GM21447 (cell line): Measurements from ENCODE around the gene ARAP1.
A peak's percentile ranks its signal among the peaks of the same experiment; 100 is the strongest.

ENCODE experiments used
- ATAC-seq: cut with Tn5 transposase; IDR thresholded peaks from one replicate; pipeline ENCODE4 v1.9.1; 2021; ENCODE audit not compliant: unreplicated experiment

The ARAP1 gene

DNA sequence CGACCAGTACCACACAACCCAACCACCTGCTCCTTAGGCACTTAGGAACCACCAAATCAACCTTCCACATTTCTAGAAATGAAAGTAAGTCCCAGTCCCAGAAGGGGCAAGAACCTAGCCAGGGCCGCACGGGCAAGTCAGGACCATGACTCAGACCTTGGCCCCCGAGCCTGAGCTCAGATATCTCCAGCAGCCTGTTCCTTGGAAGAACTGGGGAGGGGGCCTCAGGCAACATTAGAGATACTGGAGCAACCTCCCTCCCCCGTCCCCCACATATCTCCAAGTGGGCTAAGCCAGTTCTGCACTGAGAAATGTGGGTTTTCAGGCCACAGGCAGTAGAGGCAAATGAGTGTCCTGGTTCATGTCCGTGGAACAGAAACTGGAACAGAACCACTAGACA lies 7.7 kb downstream of the ARAP1 start:
- ATAC-seq: no peak

DNA sequence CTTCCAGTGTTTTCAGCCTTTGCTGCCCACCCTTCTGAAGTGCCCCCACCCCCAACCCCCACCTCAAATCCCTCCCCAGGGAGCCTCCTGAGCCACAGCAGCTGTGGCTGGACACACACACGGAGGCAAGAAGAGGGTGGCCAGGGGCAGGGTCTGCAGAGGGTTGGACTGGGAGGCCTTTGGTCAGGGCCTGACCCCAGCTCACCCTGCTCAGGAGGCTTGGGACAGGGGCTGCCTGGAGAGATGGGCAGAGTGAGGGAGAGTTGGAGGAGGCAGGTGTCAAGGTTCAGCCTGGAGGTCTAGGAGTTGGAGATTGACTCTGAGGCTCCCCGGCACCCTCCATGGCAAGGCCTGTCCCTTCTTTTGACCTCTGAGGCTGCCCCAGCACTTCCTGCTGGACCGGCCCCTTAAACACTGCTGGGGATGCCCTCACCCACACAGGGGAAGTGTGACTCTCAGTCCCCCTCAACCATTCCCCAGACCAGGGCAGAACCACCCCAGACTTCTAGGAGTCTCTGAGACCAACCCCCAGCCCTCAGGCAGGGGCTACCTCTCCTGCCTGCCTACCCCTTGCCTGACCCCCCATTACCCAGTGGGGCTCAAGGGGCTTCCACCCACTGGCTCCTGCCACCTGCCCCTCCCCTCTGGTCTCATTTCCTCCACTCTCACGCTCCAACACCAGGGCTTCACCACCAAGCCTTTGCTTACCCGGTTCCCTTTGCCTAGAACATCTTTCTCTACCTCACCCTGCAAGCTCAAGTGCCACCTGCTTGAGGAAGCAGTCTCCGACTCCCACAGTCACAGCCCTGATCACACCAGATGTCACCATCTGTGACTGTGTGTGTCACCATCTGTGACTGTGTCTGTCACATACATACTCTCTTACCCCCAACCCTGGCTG lies 8.6 kb downstream of the ARAP1 start:
- peak; percentile 56 for ATAC-seq

DNA sequence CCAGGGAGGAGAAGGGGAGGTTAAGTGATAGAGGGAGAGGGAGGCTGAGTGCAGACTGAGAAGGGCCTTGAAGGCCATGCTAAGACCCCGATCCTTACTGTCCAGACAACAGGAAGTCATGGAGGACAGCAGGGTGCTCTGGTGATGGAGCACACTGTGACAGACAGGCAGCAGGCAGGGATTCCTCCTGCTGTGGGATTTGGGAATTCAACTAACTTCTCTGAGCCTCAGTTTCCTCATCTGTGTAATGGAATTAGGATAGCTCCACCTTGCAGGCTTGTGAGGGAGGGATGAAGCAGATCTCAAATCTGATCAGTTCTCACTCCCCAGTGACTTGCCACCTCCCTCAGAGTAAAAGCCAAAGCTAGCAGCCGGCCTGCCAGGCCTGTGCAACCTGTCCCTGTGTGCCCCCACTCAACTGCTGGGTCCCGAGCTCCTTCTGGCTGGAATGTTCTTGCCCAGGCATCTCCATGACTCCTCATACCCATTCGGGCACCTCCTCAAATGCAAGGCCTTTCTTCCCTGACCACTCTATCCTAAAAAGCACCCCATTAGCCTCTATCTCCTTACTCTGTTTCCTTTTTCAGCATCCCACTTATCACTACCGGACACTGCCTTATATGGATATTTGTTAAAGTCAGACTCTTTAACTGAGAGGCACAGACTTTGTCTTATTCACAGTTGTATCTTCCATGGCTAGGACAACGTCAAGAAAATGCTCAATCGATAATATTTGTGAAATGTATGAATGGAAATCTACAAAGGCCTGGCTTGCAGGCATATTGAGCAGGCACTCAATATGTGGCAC lies 9.5 kb downstream of the ARAP1 start:
- no peak for ATAC-seq

DNA sequence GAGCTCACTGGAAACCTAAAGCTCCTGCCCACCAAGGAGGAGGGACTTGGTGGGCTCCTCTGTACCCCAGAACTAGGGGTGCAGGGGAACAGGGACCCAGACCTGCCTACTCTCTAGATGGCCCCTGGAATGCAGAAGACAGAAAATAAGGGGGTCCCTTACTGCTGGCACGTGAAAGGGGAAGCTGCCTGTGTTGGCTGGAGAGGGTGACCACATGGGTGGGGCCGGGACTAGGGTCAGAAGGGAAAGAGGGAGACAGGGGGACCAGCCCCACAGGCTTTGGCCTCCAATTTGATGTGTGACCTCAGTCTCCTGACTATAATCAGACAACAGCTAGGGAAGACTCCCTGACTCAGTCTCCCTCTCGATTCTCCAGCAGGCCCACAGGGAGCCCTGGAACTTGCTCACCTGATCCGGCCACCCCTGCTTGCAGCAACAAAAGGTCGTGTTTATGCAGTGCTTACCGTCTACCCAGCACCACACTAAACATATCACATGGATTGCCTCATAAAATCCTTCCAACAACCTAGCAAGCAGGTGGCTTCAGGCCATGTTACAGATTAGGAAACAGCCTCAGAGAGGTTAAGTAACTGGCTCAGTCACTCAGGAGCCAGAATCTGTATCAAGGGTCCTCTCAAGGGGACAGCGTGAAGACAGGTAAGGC lies 10.2 kb downstream of the ARAP1 start:
- no peak for ATAC-seq

DNA sequence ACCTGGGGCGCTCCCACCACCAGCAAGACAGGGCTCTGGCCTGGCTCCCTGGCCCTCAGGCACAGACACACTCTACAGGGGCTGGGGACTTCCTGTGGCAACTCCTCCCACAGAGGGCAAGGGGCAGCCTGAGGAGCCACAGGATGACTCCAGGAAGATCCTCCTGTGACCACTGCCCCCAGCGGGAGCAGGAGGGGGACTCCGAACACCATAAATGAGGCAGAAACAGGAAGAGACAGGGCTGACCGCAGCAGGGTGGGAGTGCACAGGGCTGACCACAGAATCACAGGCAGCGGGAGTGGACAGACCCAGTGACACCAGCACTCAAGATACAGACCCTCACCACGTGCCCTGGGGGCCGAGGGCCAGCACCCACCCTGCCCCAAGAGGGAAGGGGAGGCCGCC lies 10.8 kb downstream of the ARAP1 start:
- ATAC-seq: no peak

DNA sequence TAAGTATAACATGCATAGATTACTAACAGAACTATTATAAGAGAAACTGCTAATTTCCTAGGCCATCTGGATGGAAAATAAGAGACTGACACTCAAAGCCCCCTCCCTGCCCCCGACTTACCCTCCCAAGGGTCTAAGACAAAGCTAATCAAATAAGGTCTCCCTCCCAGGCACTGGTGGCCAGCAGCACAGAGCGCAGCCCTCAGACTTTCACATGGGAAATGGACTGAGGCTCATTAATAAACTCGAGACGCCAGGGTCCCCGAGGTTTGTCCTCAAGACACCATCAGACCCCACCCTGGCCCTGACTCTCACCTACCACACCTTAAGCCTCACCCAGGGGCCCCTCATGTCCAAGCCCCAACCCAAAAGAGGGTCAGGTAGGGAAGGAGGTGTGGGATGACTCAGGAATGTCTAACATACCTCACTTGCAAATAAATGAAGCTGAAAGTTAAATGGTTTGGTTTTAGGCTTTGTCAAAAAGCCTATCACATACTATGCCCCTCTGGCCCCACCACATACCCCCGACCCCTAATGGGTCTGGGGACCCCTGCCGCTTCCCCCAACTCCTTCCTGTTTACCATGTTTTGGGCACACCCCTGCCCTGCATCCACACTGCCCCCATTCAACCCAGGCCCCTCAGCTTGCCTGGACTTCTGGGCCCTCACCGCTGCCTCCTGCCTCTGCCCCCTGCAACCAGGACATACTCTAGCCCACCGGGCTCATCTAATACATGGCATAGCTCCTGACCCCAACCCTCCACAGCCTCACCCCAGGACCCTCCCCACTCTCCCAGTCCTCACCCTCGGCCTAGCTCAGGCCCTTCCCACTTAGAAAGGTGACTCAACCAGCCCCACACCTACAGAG lies 11.4 kb downstream of the ARAP1 start:
- ATAC-seq: no peak

DNA sequence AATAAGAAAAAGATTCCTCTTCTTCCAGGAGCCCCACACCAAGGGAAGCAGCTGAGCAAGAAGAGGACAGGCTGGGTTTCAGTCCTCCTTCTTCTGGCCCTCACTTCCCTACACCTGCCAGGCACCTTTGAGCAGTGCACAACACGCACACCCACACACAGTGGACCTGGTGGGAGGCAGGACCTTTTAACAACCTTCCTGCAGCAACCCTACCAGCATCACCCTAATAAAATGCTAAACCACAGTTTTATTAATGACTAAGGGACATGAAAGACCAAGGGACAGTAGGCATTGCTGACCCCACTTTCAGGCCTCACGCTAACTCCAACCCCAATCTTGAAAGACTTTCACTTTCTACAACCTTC lies 12.2 kb downstream of the ARAP1 start:
- no peak for ATAC-seq

DNA sequence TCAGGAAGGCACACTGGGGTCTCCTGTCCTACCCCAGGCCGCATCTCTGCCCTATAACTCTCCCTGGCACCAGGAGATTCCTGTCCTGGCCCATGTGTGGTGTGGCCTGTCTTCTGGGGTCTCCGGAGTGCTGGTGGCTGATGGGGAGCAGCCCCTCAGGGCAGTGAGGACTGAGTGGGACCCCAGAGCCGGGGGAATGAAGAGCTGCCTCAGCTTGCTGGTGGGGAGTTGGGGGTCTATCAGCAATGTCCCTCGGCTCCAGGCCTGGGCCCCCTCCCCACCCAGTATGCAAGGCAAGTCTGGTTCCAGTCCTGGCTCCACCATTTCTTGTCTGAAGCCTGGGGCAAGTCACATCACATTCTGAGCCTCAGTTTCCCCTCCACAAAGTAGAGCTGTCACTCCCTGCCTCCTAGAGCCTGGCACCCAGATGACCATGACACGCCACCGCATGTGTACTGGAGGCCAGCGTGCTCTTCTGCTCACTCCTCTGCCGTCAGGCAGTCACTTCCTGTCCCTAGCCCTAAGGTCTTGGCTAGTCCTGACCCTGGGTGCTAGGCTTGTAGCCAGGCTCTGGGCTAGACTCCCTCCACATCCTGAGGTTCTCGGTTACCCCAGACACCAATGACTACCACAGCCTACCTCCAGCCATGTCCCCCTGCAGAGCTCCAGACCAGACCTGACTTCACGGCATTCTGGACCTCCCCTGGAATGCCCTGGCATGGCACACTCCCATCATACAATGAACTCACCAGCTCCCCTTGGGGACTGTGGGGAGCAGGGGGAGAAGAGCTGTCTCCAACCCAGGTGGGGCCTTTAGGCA lies 12.8 kb downstream of the ARAP1 start:
- no peak for ATAC-seq

DNA sequence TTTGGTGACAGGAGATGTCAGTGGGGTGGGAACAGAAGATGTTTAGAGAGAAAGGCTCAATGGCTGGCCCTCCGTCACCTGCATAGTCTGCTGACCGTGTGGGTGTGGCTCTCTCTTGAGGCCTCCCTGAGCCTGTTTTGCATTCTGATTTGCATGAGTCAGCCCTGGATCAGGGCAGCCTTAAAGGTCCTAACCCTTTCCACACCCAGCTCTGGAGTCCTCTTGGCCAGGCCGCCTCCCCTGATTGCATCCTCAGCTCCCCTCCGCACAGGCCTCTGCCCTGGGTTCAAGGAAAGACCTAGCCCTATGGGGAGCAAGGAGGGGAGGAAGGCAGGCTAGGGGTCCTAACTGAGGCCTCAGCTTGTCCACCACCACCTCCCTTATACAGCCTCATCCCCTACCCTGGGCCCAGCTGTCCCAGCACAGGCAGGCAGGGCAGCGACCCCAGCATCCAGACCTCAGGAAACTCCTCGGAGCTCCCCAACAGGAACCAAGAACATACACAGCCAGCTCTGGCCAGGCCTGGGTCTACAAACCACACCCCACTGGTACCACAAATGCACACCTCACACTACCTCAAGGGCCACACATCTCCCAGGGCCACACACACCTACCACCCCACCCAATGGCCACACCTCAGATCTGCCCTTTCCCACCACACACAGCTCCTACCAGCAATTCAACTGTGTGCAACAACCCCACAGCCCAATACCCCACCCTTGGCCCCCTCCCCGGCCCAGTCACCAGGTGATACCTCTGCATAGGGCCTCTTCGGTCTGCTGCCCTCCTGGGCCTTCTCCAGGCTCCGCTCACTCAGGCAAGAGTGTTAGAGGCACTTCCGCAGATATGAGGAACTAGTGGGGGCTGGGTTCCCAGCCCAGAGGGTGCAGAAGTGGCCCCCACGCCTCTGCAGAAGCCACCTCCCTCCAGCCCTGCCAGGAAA lies 13.7 kb downstream of the ARAP1 start:
- peak; percentile 35 for ATAC-seq

DNA sequence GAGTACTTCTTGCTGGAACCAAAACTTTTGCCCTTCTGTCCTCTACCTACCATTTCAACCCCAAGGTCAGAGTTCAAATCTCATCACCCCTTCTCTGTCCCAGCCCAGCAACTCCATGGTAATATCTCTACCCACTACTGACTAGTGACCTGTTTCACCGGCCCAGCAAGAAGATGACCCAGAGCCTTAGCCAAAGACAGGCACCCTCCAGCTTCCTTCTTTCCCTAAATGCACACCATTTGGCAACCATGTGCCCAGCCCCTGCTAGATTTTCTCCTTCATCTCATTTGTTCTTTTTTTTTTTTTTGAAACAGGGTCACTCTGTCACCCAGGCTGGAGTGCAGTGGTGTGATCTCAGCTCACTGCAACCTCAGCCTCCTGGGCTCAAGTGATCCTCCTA lies 14.9 kb downstream of the ARAP1 start:
- no peak for ATAC-seq

DNA sequence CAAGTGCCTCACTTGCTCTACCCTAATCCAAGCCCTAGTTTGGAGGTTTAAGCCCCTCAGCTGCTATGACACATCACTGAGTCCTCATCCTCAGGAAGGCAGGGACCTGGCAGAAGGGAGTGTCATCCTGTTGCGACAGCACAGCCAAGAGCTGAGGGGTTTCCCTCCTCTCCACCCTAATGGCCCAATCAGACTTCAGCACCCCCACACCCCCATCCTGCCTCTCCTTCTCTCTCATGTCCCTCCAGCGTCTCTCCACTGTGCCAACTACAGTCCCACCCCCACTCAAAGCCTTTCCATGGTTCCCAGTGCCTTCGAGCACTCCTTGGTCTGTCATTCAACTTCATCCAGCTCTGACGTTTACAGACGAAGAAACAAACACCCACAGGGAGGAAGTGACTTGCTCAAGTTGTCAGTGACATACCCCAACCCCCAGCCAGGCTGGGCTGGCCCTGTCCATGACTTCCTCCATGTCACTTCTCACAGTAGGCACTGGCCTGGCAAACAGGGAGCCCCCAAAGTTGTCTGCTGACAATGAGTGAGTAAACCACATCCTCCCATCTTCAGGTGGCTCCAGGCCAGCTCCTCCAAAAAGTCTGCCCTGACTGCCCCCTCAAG lies 15.6 kb downstream of the ARAP1 start:
- peak; percentile 34 for ATAC-seq

DNA sequence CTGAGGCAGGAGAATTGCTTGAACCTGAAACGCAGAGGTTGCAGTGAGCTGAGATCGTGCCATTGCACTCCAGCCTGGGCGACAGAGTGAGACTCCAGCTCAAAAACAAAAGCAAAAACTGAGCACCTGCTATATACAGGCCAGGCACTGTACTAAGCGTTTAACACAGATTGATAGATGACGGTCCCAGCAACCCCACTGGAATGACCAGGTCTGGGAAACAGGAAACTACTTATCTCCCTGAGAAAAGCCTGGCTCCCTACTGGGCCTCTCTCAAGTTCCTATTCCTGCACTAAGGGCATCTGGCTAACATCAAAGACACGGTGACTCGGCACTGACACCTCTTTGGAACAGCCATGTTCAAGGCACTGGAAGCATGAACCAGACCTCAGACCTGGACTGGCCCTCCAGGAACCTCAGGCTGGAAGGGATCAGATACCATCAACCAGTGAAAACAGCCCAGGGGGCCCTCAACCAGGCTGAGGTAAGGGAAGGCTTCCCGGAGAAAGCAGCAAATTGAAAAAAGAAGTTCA lies 16.6 kb downstream of the ARAP1 start:
- no peak for ATAC-seq

DNA sequence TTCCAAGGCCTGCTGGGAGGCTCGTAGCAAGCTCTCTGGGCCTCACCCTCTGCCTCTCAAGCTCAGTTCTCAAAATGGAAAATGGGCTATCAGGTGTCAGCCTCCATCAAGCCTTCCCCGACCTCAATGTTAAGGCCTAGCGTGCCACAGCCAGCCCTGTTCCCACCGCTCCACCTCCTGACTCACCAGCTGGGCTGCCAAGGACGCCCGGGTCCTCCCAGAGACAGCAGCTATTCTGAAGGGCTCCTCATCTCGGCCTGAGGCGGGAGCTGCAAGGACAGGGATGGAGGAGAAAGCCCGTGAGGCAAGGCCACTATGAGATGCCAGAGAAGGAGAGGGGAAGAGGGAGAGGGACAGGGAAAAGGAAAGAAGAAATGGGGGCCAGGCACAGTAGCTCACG lies 19.9 kb downstream of the ARAP1 start:
- no peak for ATAC-seq

DNA sequence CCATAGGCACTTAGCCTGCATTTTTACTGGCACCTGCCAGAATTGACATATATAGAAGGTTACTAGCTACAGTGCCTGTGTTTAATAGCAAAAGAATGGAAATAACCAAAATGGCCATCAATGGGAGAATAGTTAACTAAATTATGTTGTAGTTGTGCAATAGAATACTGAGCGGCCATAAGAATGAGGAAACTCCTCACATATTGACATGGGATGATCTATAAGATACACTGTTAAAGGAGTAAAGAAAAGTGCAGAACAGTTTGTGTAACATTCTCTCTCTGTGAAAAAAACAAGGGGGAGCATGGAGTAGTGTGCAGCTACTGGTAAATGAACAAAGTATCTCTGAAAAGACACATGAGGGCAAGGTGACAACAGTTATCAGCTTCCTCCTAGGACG lies 21.5 kb downstream of the ARAP1 start:
- no peak for ATAC-seq

DNA sequence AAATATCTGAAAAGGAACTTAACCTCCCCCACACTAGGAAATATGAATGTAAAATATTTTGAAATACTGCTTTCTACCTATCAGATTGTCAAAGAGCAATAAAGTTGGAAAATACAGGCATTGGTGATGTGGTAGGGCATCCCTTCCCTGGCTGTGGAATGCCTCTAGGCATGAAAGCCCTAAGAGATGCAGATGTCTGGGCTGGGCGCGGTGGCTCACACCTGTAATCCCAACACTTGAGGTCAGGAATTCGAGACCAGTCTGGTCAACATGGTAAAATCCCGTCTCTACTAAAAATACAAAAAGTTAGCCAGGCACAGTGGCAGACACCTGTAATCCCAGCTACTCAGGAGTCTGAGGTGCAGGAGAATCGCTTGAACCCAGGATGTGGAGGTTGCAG lies 22.0 kb downstream of the ARAP1 start:
- no peak for ATAC-seq

DNA sequence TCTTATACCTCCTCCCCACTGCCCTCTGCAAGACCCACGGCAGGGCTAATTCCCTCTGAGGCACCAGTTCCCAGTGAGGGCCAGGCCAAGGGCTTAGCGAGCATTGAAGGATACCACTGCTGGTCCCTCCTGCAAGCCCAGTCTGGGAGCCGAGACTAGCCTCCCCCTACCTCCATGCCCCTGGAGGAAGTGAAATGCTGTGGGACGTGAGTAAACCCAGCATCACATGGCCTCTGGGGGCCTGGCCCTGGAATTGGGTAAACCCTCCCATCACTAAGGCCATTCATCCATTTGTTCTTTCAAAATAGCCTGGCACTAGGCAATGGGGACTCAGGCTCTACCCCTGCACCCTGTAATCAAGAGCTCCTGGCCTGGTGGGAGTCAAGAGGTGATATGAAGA lies 24.7 kb downstream of the ARAP1 start:
- ATAC-seq: no peak

DNA sequence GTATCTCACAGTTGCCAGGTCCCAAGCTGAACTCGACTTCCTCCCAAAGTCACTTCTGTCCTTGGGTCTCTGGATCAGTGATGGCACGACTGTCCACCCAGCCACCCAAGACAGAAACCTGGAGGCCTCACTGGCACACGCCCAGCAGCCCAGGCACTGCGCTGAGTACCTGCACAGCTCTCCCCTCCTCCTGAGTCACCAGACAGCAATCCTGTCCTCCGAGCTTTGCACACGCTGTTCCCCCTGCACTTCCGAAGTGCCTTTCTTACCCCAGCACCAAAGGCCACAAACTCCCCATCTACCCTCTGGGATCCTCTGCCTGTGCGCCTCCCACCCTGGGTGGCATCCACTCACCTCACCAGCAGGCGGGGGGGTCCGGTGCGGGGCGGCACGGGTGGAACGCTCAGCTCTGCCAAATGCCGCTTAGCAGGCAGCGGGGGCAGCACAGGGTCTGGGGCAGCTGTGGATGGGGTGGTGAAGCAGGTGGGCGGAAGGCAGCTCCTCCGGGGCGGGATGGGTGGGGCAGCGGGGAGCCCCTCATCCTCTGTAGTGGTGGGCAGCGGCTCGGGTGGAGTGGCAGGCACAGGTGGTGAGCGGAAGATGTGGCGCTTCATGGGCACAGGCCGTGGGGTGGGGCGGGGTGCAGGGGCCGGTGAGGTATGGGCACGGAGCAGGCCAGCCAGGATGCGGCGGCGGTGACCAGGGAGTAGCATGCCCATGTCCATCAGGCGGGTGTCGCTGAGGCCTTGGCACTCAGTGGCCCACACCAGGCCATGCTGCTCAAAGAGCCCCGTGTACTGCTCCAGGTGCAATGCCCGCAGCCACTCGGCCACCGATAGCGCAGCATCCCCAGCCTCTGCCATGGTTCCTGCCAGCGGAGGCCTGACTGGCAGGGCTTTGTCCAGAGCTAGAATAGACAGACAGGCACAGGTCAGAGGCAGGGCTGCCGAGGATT lies 25.7 kb downstream of the ARAP1 start:
- no peak for ATAC-seq
